Measurements from ENCODE around the gene ZNF232.
"Not testable (repeated sequence)": the region's sequence is repeated elsewhere in the genome, so short reads cannot be mapped to it uniquely, and the experiment has no call there.

Gene ZNF232

DNA sequence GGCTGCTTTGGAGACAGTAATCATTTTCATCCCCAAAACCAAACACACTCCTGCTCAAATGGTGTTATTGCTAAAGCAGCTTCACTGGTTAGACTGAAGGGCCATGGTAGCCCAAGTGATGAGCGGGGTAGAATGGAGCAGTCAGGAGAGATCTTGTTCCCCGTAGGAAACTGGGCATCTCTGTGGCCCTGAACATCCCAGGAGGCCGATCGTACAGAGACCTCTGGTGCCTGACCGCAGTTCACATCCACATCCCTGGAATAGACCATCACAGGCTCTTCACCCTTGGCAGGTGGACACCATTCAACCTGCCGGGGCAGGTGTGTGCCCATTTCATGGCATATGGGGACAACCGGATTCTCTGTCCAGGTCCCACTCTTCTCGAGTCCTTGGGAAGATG lies 18.1 kb upstream of the ZNF232 start:
- DNase-seq (ENCODE audit: low read depth) = not testable (repeated sequence)

DNA sequence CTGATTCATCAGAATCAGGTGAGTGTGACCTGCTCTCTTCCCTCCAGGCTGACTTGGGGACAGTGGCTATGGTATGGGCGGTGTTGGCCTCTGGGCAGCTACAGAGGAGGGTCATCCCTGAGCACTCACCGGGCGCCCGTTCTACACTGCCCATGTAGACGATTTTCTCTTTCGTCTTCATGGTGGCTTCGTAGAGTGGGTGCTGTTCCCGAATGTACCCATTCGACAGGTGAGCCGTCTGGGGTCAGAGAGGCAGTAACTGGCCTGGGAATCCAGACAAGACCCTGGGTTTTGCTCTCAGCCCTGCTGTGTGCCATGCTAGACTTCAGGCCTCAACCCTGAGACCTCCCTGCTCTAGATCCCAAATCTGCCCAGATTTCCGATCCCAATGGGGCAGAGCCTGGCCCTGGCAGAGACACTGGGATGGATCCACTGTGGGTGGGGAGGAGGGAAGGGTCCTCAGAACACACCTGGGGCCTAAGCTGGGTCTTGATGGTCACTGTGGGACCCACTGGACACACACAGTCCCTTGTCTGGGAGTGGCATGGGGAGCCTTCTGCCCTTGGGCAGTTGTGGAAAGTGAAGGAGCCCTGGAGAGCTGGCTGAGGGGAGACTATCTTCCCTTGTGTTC lies 17.3 kb upstream of the ZNF232 start:
- DNase-seq (ENCODE audit: low read depth) = no peak

DNA sequence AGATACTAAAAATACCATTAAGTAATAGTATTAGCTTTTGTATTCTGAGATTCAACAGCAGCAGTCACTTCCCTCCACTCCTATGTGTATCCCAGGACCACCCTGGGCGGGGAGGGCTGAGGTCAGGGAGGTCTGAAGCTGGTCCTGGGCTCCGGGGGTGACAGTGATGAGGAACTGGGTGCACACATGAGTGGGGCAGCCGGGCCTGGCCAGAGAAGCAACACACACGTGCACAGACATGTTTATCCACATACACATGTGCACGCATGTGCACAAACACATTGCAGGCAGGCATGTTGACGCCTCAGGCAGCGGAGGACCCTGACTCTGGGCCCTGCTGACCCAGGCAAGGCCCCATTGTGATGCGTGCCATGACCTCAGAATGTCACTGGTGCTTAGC lies 16.7 kb upstream of the ZNF232 start:
- not testable (repeated sequence) for DNase-seq (ENCODE audit: low read depth)

DNA sequence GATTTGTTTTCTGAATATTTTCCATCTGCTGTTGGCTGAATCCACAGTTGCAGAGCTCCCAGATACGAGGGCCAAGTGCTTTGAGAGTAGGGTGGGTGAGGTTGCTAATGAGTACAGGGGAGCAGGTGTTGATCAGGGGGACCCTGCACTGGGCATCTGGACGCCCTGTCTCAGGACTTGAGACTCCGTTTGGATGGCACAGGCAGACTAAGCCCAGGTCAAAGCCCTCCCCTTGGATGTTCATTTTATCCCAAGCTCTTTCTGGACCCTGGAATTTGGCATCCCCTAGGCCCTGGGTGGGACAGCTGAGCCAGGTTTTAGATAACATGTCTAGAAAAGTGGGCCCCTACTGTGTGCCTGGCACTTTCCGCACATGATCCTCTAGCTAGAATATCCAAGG lies 16.2 kb upstream of the ZNF232 start:
- no peak for DNase-seq (ENCODE audit: low read depth)

GRCh38 chr17:5126719-5127488 lies 15.2 kb upstream of the ZNF232 start:
- no peak for DNase-seq (ENCODE audit: low read depth)

DNA sequence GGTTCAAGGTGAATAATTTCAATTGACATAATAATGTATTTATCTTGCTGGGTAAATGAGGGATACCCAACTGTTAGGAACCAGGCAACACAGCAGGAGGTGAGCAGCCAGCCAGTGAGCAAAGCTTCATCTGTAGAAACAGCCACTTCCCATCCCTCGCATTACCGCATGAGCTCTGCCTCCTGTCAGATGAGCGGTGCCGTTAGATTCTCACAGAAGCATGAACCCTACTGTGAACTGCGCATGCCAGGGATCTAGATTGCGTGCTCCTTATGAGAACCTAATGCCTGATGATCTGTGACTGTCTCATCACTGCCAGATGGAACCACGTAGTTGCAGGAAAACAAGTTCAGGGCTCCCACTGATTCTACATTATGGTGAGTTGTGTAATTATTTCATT lies 13.2 kb upstream of the ZNF232 start:
- not testable (repeated sequence) for DNase-seq (ENCODE audit: low read depth)

DNA sequence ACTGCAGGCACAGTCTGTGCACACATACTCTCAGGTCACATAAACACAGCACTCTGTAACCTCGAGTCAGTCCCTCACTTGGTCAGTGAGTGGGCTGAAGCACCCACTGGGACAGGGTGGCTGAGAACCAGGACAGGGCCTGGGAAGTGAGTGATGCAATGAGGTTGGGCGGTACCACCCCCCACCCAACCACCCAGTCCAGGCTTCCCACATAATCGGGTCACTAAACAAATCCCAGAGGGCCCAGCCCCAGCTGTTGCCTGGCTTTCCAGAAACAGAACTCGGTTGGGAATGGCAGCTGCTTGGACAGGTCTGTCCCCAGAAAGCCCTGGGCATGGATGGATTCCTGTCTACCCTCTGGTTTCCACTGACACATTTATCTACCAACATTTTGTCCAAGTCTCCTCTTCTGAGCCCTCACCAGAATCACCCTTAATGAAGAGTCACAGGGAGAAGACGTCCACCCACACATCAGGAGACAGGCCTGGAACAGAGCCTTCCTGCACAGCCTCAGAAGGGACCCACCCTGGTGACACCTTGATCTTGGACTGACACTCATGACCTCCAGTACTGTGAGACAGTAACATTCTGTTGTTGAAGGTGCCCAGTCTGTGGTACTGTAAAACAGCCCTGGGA lies 12.6 kb upstream of the ZNF232 start:
- not testable (repeated sequence) for DNase-seq (ENCODE audit: low read depth)

DNA sequence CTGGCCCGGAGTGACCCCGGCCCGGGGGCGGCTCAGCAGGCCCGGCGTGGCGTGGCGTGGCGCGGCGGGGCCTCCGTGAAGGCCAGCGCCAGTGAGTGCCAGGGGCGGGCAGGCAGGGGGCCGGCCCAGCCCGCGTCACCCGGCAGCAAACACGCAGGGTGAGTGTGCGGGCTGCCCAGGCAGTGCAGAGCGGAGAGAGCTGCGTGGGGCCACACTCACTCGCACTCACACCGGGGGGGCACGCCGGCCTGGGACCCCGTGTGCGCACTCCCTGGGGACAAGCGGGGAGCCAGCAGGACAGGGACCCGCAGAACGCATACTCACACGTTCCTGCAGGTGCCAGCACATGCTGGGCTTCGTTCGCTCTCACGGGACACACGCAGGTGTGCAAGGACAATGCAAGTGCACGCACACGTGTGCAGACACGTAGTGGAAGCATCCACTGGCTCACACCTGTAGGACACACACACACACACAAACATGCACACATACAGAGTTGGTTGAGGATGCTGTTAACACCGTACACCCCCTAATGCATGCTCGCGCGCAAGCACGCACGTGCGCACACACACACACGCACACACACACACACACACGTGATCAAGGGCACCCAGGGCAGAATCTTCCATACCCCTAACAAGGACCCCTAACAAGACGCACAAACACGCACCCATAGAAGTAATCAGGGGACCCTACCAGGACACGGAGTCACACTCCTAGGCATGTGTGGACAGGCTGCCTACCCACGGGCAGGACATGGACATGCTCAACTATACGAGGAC lies 11.9 kb upstream of the ZNF232 start:
- DNase-seq (ENCODE audit: low read depth) = no peak

DNA sequence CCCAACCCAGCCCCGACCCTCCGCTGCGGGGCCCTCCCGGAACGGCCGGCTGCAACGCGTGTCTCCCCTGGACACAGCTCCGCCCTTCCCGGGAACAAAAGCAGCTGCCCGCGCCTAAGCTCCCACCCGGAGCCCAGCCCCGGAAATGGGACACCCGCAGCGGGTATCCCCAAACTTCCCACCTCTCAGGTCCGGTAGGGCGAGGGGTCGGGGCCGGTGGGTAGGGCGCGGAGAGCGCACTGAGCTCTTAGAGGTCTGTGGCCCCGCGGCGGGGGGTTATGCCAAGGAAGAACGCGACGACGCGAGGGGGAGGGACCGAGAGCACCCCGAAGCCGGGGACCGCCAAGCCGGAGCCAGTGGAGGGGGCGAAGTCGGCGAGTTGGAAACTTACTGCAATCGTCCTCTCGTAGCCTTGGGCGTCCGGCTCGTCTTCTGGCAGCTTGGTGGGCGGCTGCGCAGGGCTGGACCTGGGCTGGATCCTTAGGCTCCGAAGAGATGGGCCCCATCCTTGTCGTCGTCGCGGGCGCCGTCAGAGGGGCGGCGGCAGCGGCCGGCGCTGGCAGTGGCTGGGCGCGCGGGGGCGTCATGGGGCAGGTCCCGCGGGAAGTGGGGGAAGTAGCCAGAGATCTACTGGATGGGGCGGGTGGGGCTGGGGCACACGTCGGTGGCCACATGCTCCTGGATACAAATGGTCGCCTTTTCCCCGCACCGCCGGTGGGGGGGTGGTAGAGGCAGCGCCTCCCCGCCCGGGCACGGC lies 11.1 kb upstream of the ZNF232 start:
- no peak for DNase-seq (ENCODE audit: low read depth)

- DNase-seq (ENCODE audit: low read depth) = not testable (repeated sequence)
These were observed 10.4 kb upstream of the ZNF232 start for GRCh38 chr17:5122056-5122455.

- no peak for DNase-seq (ENCODE audit: low read depth)
These were observed 9.6 kb upstream of the ZNF232 start for GRCh38 chr17:5121186-5121841.

GRCh38 chr17:5120436-5121185 lies 8.9 kb upstream of the ZNF232 start:
- not testable (repeated sequence) for DNase-seq (ENCODE audit: low read depth)

DNA sequence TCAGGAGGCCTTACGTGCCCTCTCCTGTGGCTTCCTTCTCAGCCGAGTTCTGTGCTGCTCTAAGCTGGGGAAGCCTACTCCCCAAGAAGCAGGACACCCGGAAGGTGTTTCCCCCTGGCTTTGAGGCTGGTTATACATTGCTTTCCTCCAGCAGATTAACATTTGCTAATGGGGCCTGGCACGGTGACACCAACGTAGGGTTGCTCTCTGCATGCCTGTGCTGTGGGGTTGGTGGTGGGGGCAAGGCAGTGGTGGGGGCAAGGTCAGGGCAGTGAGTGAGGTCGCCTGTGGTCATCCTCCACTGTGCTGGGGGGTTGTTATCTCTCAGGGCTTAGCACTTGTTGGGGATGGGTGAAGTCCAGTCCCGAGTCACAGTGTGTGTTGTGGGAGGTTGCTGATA lies 8.4 kb upstream of the ZNF232 start:
- DNase-seq (ENCODE audit: low read depth) = no peak

DNA sequence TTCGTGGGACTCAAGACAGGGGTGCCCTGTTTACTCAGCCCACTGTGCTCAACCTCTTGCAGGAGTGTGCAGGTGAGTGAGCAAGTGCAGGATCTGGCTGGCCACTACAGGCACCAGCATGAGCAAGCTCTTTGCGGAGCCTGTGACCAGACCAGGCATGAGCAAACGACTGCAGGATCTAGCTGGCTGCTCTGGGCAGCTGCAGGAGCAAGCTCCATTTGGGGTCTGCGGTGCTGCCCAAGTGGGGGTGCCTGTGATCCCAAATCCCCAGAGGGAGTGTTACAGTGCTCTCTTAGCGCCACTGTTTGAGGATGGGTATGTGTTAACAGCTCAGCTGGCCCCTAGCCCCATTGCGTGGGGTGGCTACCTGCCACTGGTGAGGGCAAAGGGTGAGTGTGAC lies 6.5 kb upstream of the ZNF232 start:
- no peak for DNase-seq (ENCODE audit: low read depth)

DNA sequence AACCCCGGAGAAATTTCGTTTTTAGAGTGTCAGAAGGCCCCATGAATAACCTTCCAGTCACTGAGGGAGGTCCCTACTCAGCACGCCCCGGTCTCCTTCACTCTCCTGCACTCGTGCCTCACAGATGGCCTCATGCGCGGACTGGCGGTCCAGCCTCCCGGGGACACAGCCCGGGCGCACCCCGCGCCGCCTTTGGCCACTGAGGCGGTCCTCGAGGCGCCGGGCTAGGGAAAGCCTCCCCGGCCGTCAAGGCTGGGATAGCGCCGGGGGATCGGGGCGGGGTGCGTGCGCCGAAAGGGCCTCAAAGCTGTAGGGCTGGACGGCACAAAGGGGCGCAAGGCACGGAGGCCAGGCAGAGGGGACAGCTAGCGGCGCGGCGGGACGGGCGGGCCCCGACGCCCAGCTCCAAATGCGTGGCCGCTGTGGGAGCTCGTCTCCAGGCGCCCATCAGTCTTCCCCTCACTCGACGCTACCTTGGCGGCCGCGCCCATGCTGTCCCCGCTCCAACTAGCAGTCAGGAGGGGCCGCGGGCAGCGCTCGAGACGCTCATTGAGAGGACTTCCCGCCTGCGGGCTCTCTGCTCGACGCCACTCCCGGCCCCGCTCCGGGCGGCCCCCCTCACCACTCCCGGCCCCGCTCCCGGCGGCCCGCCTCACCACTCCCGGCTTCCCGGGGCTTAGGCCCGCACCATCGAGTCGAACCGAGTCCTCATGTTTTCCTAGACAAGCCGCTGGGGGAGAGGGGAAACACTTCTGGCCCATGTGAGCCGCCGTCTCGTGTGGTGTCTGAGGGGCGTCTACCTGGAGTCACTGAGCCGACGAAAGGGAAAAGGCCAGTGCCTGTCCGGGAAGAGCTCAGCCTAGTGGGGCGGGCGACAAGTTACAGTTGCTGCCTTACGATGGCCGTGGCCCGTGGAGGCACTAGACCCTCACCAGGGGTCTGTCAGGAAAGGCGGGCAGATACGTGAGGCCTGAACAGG lies 4.3 kb upstream of the ZNF232 start, which contains the start of gene USP6:
USP6 (plus strand) TSS at position 360 of the 979 bp plus-strand sequence. CDS start 14,336 bp downstream, outside the sequence.
- DNase-seq (ENCODE audit: low read depth) = no peak

DNA sequence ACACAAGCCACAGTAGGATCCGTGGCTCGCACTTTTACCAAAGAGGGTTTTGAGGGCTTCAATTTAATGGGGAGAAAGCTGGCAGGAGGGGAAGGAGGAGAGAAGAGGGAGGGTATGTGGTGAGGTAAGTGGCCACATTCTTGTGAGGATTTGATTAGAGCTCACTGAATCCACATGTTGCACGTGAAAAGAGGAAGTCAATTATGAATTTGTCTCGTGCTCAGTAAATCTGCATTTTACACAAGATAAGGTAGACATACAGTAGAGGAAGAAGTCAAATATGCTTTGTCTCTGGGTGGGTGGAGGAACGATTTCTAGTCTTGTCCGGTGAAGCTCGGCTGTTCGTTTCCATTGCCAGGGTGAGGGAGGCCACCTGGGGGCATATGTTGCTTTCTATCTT lies 862 bp downstream of the ZNF232 start:
- DNase-seq (ENCODE audit: low read depth) = no peak

GRCh38 chr17:5100832-5101231 lies 10.8 kb downstream of the ZNF232 start:
- DNase-seq (ENCODE audit: low read depth) = no peak

DNA sequence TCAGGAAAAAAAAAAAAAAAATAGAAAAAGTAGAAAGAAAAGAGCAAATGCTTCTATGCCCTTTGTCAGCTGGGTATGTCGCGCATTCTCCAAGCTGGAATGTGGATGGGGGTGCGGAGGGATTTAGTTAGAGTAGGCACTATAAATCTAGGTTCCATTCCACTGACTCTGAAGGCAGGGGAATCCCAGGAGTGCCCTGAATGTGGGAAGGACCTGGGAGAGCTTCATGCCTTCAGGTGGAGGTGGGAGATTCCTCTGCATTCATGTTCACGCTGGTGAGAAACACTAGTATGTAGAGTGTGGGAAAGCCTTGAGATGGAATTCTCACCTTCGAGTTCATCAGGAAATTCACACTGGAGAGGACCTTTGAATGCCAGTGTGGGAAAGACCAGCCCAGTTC lies 12.4 kb downstream of the ZNF232 start:
- no peak for DNase-seq (ENCODE audit: low read depth)
